UCSD-AML1 (cell line): ENCODE data around the gene CAPN3.

ENCODE experiments used
- DNase-seq: peaks from one replicate; lab custom pipeline; 2025; ENCODE audit not compliant: unreplicated experiment; lab: John Stamatoyannopoulos, UW

CAPN3 gene

GRCh38 chr15:42355291-42355690, 4.0 kb upstream of the CAPN3 start:
- no peak for DNase-seq

- DNase-seq = no peak
Observed at GRCh38 chr15:42356851-42357250, 2.5 kb upstream of the CAPN3 start.

GRCh38 chr15:42358141-42358540, 1.2 kb upstream of the CAPN3 start:
- DNase-seq = no peak

GRCh38 chr15:42359985-42360384, 684 bp downstream of the CAPN3 start:
- DNase-seq = peak; percentile 35

- DNase-seq = no peak
Observed at GRCh38 chr15:42360535-42361112, 1.3 kb downstream of the CAPN3 start.

GRCh38 chr15:42363487-42363886, 4.2 kb downstream of the CAPN3 start:
- DNase-seq = no peak

GRCh38 chr15:42363942-42364341, 4.6 kb downstream of the CAPN3 start:
- no peak for DNase-seq

- no peak for DNase-seq
Observed at GRCh38 chr15:42364529-42364928, 5.2 kb downstream of the CAPN3 start.

- no peak for DNase-seq
Observed at GRCh38 chr15:42365921-42366550, 6.7 kb downstream of the CAPN3 start.

GRCh38 chr15:42367041-42367440, 7.7 kb downstream of the CAPN3 start:
- no peak for DNase-seq

GRCh38 chr15:42368096-42368495, 8.8 kb downstream of the CAPN3 start:
- DNase-seq = no peak

- DNase-seq = no peak
Observed at GRCh38 chr15:42371096-42371495, 11.8 kb downstream of the CAPN3 start.

GRCh38 chr15:42373274-42373673, 14.0 kb downstream of the CAPN3 start:
- DNase-seq = no peak

- DNase-seq = no peak
Observed at GRCh38 chr15:42373936-42374335, 14.6 kb downstream of the CAPN3 start.

GRCh38 chr15:42374810-42375209, 15.5 kb downstream of the CAPN3 start:
- no peak for DNase-seq

GRCh38 chr15:42375252-42375651, 16.0 kb downstream of the CAPN3 start:
- DNase-seq = no peak

- no peak for DNase-seq
Observed at GRCh38 chr15:42375941-42376340, 16.6 kb downstream of the CAPN3 start.

- DNase-seq = no peak
Observed at GRCh38 chr15:42378011-42378410, 18.7 kb downstream of the CAPN3 start.

GRCh38 chr15:42384597-42384996, 25.3 kb downstream of the CAPN3 start:
- DNase-seq = no peak

GRCh38 chr15:42385206-42385979, 26.1 kb downstream of the CAPN3 start:
- DNase-seq = peak; percentile 54

- DNase-seq = peak; percentile 39
Observed at GRCh38 chr15:42385980-42386700, 26.8 kb downstream of the CAPN3 start.

GRCh38 chr15:42387603-42388002, 28.3 kb downstream of the CAPN3 start:
- DNase-seq = no peak
